Effector CD4-positive, alpha-beta T cell (primary cell): ENCODE measurements around the gene SLC2A4RG.
"Not testable (repeated sequence)": the region's sequence is repeated elsewhere in the genome, so short reads cannot be mapped to it uniquely, and the experiment has no call there.

Source experiments
- DNase-seq: peaks from one replicate; pipeline ENCODE4 v3.0.0-alpha.2; 2020

Gene SLC2A4RG

GRCh38 chr20:63722967-63723622 is 16.5 kb upstream of the SLC2A4RG start:
- not testable (repeated sequence) for DNase-seq

- not testable (repeated sequence) for DNase-seq
These were observed 9.3 kb upstream of the SLC2A4RG start for GRCh38 chr20:63730189-63730733.

GRCh38 chr20:63731410-63731809 is 8.2 kb upstream of the SLC2A4RG start:
- no peak for DNase-seq

- no peak for DNase-seq
These were observed 7.2 kb upstream of the SLC2A4RG start for GRCh38 chr20:63732118-63733095.

- DNase-seq = no peak
These were observed 6.5 kb upstream of the SLC2A4RG start for GRCh38 chr20:63733117-63733516.

GRCh38 chr20:63733579-63734081 is 5.9 kb upstream of the SLC2A4RG start:
- no peak for DNase-seq

- no peak for DNase-seq
These were observed 5.2 kb upstream of the SLC2A4RG start for GRCh38 chr20:63734111-63734945.

GRCh38 chr20:63734946-63735858 is 4.4 kb upstream of the SLC2A4RG start:
- no peak for DNase-seq

- peak; percentile 74 for DNase-seq
These were observed 3.5 kb upstream of the SLC2A4RG start, which contains the start of gene LIME1 for GRCh38 chr20:63735859-63736718. LIME1 (plus strand) TSS chr20:63736664; CDS start chr20:63737550, 886 bp downstream.

GRCh38 chr20:63736893-63737694 is 2.5 kb upstream of the SLC2A4RG start:
- peak; percentile 59 for DNase-seq

GRCh38 chr20:63737695-63737944 is 2.0 kb upstream of the SLC2A4RG start:
- no peak for DNase-seq

GRCh38 chr20:63737945-63738686 is 1.5 kb upstream of the SLC2A4RG start:
- peak; percentile 34 for DNase-seq

GRCh38 chr20:63738687-63739129 is 868 bp upstream of the SLC2A4RG start:
- peak; percentile 33 for DNase-seq

- peak; percentile 53 for DNase-seq
These were observed 572 bp downstream of the SLC2A4RG start for GRCh38 chr20:63740070-63740626.

GRCh38 chr20:63740627-63741353 is 1.2 kb downstream of the SLC2A4RG start:
- peak; percentile 36 for DNase-seq

- no peak for DNase-seq
These were observed 1.7 kb downstream of the SLC2A4RG start for GRCh38 chr20:63741354-63741675.

GRCh38 chr20:63741676-63742380 is 2.3 kb downstream of the SLC2A4RG start:
- DNase-seq = no peak
